ENCODE results near the gene E2F8. TPM values are rescaled to one million over a fixed set of nuclear protein-coding genes. Genes with fewer than 3 reads are reported as not detected.

E2F8 gene
- total and polyA plus RNA-seq, 8 donors = 2.3 to 79.7 (median 41.8) TPM

DNA sequence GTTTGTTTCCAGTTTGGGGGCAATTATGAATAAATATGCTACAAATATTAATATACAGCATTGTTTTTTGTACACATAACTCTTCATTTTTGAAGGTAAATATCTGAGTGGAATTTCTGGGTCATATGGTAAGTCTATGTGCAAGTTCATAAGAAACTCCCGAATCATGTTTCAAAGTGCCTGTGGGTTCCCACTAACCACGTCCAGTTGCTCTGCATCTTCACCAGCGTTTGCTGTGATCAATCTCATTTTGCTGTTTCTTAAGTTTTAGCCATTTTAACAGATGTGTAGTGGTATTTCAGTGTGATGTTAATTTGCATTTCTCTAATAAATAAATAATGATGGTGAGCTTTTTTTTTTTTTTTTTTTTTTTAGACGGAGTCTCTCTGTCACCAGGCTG lies 24.7 kb downstream of the E2F8 start:
- no peaks in the 10 kb centered on the region for H3K9me3 ChIP-seq

GRCh38 chr11:19209617-19210370 lies 31.0 kb downstream of the E2F8 start:
- no peak for DNase-seq

More for the DNA sequence above, 24.7 kb downstream of the E2F8 start:
- H3K36me3 ChIP-seq = no peaks in the 10 kb centered on the region
- ATAC-seq = no peak
- TF ChIP-seq CTCF (IDR thresholded peaks at IDR 0.05) = no peak
- no peak for DNase-seq
- H3K27ac ChIP-seq = no peak overlapping the region
- H3K4me1 ChIP-seq = no peaks in the 10 kb centered on the region
- intact Hi-C loops (cut with DNase I) = no loop called here
- no peak overlapping the region for H3K4me3 ChIP-seq
- H3K27me3 ChIP-seq = peaks cover 0 to 9% of the 10 kb centered on the region in 2 donors

DNA sequence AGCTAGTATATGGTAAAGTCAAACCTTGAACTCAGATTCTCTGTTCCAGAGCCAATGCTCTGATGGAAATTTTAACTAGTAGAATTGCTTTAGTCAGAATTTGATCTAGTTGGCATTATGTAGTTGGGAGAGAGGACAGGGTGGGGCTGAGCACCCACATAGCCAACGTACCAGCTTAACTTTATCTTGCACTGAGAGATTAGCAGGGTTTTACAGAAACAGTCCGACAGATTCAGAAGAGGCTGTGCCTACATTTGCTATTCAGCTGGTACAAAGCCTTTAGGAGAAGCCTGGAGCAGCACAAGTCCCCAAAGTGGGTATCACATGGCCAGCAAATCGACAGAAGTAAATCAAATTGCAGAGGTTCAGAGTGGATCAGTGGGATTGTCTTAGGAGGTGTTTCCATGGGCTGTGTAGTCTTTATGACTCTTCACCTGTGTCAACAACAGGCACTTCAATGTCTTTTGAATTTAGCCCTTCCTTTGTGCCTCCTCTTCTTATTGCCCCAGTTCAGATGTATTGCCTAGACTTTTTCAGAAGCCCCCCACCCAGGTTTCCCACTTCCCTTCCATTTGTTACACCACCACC lies 31.7 kb downstream of the E2F8 start:
- intact Hi-C loops (cut with DNase I) = no loop called here
- ATAC-seq (no peak), DNase-seq (no peak)
- Histone ChIP-seq H3K9me3 (no peaks in the 10 kb centered on the region), H3K4me1 (no peaks in the 10 kb centered on the region), H3K4me3 (no peak overlapping the region), H3K27me3 (peaks cover 0 to 12% of the 10 kb centered on the region in 2 donors), H3K27ac (no peak overlapping the region), H3K36me3 (no peaks in the 10 kb centered on the region)
- no peak for TF ChIP-seq CTCF (IDR thresholded peaks at IDR 0.05)

More at GRCh38 chr11:19209617-19210370, 31.0 kb downstream of the E2F8 start:
- Histone ChIP-seq H3K4me3 (no peak overlapping the region), H3K27ac (no peak overlapping the region), H3K27me3 (peaks cover 0 to 16% of the 10 kb centered on the region in 2 donors), H3K36me3 (no peaks in the 10 kb centered on the region), H3K9me3 (no peaks in the 10 kb centered on the region), H3K4me1 (no peaks in the 10 kb centered on the region)
- TF ChIP-seq CTCF (IDR thresholded peaks at IDR 0.05) = no peak
- intact Hi-C loops (cut with DNase I) = no loop called here
- ATAC-seq = no peak

GRCh38 chr11:19208181-19208580 lies 32.6 kb downstream of the E2F8 start:
- H3K4me3 ChIP-seq = no peak overlapping the region
- no peak for DNase-seq
- peaks cover 0 to 7% of the 10 kb centered on the region in 2 donors for H3K27me3 ChIP-seq
- no peaks in the 10 kb centered on the region for H3K4me1 ChIP-seq
- no peak for TF ChIP-seq CTCF (IDR thresholded peaks at IDR 0.05)
- intact Hi-C loops (cut with DNase I) = no loop called here
- no peaks in the 10 kb centered on the region for H3K36me3 ChIP-seq
- H3K27ac ChIP-seq = no peak overlapping the region
- no peaks in the 10 kb centered on the region for H3K9me3 ChIP-seq
- no peak for ATAC-seq

- intact Hi-C loops (cut with DNase I) = no loop called here
- Histone ChIP-seq H3K27me3 (peaks cover 0 to 11% of the 10 kb centered on the region in 2 donors), H3K27ac (no peak overlapping the region), H3K4me1 (no peaks in the 10 kb centered on the region), H3K36me3 (no peaks in the 10 kb centered on the region), H3K4me3 (no peak overlapping the region), H3K9me3 (no peaks in the 10 kb centered on the region)
- no peak for DNase-seq
- no peak for ATAC-seq
- TF ChIP-seq CTCF (IDR thresholded peaks at IDR 0.05) = no peak
Measured at GRCh38 chr11:19204836-19205235, 35.9 kb downstream of the E2F8 start.
